SJSA1 (cell line): ENCODE results near the gene GDPD3. TPM values are rescaled to one million over a fixed set of nuclear protein-coding genes. Genes with fewer than 3 reads are reported as not detected.

ENCODE experiments used
- DNase-seq, 2 experiments: peaks; one replicate each; pipeline ENCODE4 v3.0.0-alpha.2; 2015 to 2020; ENCODE audit warnings: low spot score in 2 of 2, low read depth in 1 of 2
- H3K27ac ChIP-seq: fragments of 250-450 bp; sonication (Bioruptor Pico); 2 replicates; pipeline ENCODE4 v1.5.1; 2020; ENCODE audit warnings: mild to moderate bottlenecking, moderate library complexity
- H3K27me3 ChIP-seq: fragments of 250-450 bp; sonication (Bioruptor Pico); replicated peaks from 2 replicates; pipeline ENCODE4 v1.5.1; 2020; ENCODE audit warnings: mild to moderate bottlenecking, moderate library complexity
- H3K36me3 ChIP-seq: fragments of 250-450 bp; sonication (Bioruptor Pico); 2 replicates; pipeline ENCODE4 v1.5.1; 2020; ENCODE audit warnings: mild to moderate bottlenecking
- H3K4me1 ChIP-seq: fragments of 250-450 bp; sonication (Bioruptor Pico); replicated peaks from 2 replicates; pipeline ENCODE4 v1.6.1; 2021; ENCODE audit warnings: mild to moderate bottlenecking
- H3K4me3 ChIP-seq: fragments of 250-450 bp; sonication (Bioruptor Pico); 2 replicates; pipeline ENCODE4 v1.5.1; 2020; ENCODE audit warnings: mild to moderate bottlenecking
- H3K9me3 ChIP-seq: fragments of 250-450 bp; sonication (Bioruptor Pico); replicated peaks from 2 replicates; pipeline ENCODE4 v1.5.1; 2020; ENCODE audit warnings: mild to moderate bottlenecking
- total RNA-seq: library from RNA; depleted of rRNA; stranded (reverse); fragments of >200 nt; shearing (Covaris generic); gene quantifications from 2 replicates; pipeline ENCODE4 v1.2.3, GENCODE V29; 2014; rRNA removed

GDPD3 gene
- total RNA-seq, 1 experiment from 2014 or later = 0.50 TPM

DNA sequence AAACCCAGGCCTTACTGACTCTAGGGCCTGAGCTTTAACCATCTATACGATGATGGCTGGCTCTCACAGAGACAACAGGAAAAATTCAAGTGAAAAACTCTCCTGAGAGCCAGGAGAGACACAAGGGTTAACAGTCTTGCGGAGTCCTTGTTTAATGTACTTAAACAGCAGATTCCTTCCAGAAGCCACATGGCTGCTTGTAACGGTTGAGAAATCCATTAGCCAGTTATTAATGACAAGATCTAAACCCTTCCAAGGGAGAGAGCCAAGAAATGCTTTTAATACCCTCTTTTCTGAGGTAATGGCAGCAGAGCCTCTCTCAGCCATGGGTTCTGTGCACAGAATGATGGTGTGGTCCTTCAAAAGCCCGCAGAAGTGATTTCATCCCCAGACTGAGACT lies 53.0 kb downstream of the GDPD3 start:
- DNase-seq = no peak
- Histone ChIP-seq H3K36me3 (peaks cover 42% of the 10 kb centered on the region), H3K27ac (no peak overlapping the region), H3K27me3 (no peaks in the 10 kb centered on the region), H3K4me3 (no peak overlapping the region), H3K4me1 (peaks cover 19% of the 10 kb centered on the region), H3K9me3 (no peaks in the 10 kb centered on the region)

DNA sequence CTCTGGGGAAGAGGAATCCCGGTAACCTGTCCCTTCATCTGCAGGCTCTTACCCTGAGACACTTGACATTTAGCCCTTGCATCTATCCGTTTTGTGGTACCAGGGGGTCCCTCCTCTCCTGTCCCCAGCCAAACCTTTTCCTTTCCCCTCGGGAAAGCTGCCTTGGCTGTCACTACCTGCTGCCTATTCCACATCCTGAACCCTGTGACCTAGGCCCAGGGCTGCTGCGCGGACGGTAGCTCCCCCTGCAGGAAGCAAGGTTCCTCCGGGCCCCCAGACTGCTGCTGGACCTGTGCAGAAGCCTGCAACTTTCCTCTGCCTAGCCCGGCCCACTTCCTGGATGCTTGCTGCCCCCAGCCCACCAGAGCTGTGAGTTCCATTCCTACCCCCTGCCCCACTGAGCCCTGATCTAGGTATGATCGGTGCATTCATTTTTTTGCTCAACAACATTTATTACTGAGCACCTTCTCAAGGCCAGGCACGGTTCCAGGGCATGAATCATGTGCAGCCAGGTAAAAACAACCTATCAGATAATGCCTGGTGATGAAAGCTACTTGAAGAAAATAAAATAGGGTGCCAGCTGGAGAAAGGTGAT lies 58.3 kb downstream of the GDPD3 start:
- no peak for DNase-seq
- Histone ChIP-seq H3K27ac (no peak overlapping the region), H3K4me3 (no peak overlapping the region), H3K4me1 (peaks cover 23% of the 10 kb centered on the region), H3K36me3 (peaks cover 36% of the 10 kb centered on the region), H3K27me3 (no peaks in the 10 kb centered on the region), H3K9me3 (no peaks in the 10 kb centered on the region)

Other genes with a start within 250 kb of the GDPD3 start
- gene SEZ6L2, start 214.0 kb downstream of the GDPD3 start, total RNA-seq = 13.2 and 13.8 TPM in 2 replicates
- 3.7 and 8.8 TPM in 2 replicates for gene ASPHD1, start 213.0 kb downstream of the GDPD3 start, total RNA-seq
- 10.2 and 43.8 TPM in 2 replicates for gene KCTD13, start 187.3 kb downstream of the GDPD3 start, total RNA-seq
- gene TMEM219, start 151.5 kb downstream of the GDPD3 start, total RNA-seq = 86.2 and 143 TPM in 2 replicates
- gene TAOK2, start 139.7 kb downstream of the GDPD3 start, total RNA-seq = 55.7 and 65.8 TPM in 2 replicates
- gene HIRIP3, start 117.9 kb downstream of the GDPD3 start, total RNA-seq = 20.3 and 28.0 TPM in 2 replicates
- gene INO80E, start 117.3 kb downstream of the GDPD3 start, total RNA-seq = 92.7 and 93.4 TPM in 2 replicates
- not detected in 2 replicates for gene DOC2A, start 102.5 kb downstream of the GDPD3 start, total RNA-seq
- gene C16orf92, start 90.3 kb downstream of the GDPD3 start, total RNA-seq = not detected in 2 replicates
- 0.55 and 3.1 TPM in 2 replicates for gene TLCD3B, start 82.3 kb downstream of the GDPD3 start, total RNA-seq
- gene ALDOA, start 47.8 kb downstream of the GDPD3 start, total RNA-seq = 758 and 762 TPM in 2 replicates
- gene PPP4C, start 37.5 kb downstream of the GDPD3 start, total RNA-seq = 100 and 134 TPM in 2 replicates
- gene TBX6, start 21.6 kb downstream of the GDPD3 start, total RNA-seq = not detected in 2 replicates
- gene YPEL3, start 17.3 kb downstream of the GDPD3 start, total RNA-seq = 3.1 and 4.8 TPM in 2 replicates
- gene MAPK3, start 9.7 kb upstream of the GDPD3 start, total RNA-seq = 18.6 and 23.3 TPM in 2 replicates
- gene CORO1A, start 70.1 kb upstream of the GDPD3 start, total RNA-seq = 4.3 and 4.5 TPM in 2 replicates
- gene BOLA2B, start 80.1 kb upstream of the GDPD3 start, total RNA-seq = 156 and 420 TPM in 2 replicates
- 14.3 and 43.6 TPM in 2 replicates for gene SLX1A, start 80.3 kb upstream of the GDPD3 start, total RNA-seq
- 3.6 and 5.8 TPM in 2 replicates for gene SULT1A3, start 85.7 kb upstream of the GDPD3 start, total RNA-seq
- not detected in 2 replicates for gene NPIPB13, start 134.9 kb upstream of the GDPD3 start, total RNA-seq
- gene CD2BP2, start 241.8 kb upstream of the GDPD3 start, total RNA-seq = 55.8 and 60.7 TPM in 2 replicates